HCT116 (cell line): ENCODE measurements around the gene TEX101.

Source experiments
- CTCF ChIP-seq, 3 experiments: fragments of 200-600 bp in 1 of 3; sonication (generic) in 1 of 3; IDR thresholded peaks in 2 of 3; conservative IDR thresholded peaks in 1 of 3; 2 replicates each; pipeline ENCODE4 v1.5.1; 2012 to 2017; ENCODE audit warnings: low read depth in 2 of 3, low read length in 2 of 3, antibody characterized with exemption in 1 of 3, borderline replicate concordance in 1 of 3, control low read depth in 1 of 3, mild to moderate bottlenecking in 1 of 3, mixed read lengths in 1 of 3, mixed run types in 1 of 3, moderate library complexity in 1 of 3; ENCODE audit not compliant: insufficient read depth in 1 of 3
- EGR1 ChIP-seq: IDR thresholded peaks from 2 replicates; pipeline ENCODE4 v1.6.1; 2012; ENCODE audit warnings: low read depth
- EZH2 ChIP-seq: fragments of 200-600 bp; sonication (generic); IDR thresholded peaks from 2 replicates; pipeline ENCODE4 v1.6.1; 2017; ENCODE audit warnings: antibody characterized with exemption, mixed run types
- EZH2phosphoT487 ChIP-seq: fragments of 200-600 bp; IDR thresholded peaks from 2 replicates; pipeline ENCODE4 v1.6.1; 2018; ENCODE audit warnings: antibody characterized with exemption, borderline replicate concordance
- POLR2A ChIP-seq: IDR thresholded peaks from 2 replicates; pipeline ENCODE4 v1.7.0; 2011; ENCODE audit warnings: borderline replicate concordance; ENCODE audit not compliant: insufficient read depth, insufficient read length; ENCODE audit errors: extremely low read depth
- POLR2AphosphoS5 ChIP-seq: IDR thresholded peaks from 2 replicates; pipeline ENCODE4 v1.6.1; 2011; ENCODE audit warnings: mild to moderate bottlenecking, low read depth, low read length, moderate library complexity
- SRF ChIP-seq: IDR thresholded peaks from 2 replicates; pipeline ENCODE4 v1.6.1; 2012; ENCODE audit warnings: low read depth
- ZNF274 ChIP-seq: fragments of 200-500 bp; sonication (Bioruptor generic); IDR thresholded peaks from 2 replicates; pipeline ENCODE4 v1.6.1; 2014; ENCODE audit warnings: mild to moderate bottlenecking, low read depth, low read length, inconsistent platforms

- TF ChIP-seq POLR2AphosphoS5 (no peak), EZH2phosphoT487 (no peak), CTCF (IDR thresholded peaks at IDR 0.05 in 2 of 3, conservative IDR thresholded peaks at IDR 0.05 in 1 of 3; ENCODE audit: borderline replicate concordance in 1 of 3, insufficient read depth in 1 of 3, low read depth in 2 of 3, low read length in 2 of 3) (no peak), SRF (no peak), EGR1 (no peak), EZH2 (no peak), ZNF274 (no peak), POLR2A (no peak)
Measured at GRCh38 chr19:43372462-43372861, 42.2 kb upstream of the TEX101 start.
